Esophagus muscularis mucosa (tissue), 3 donors: ENCODE results near the gene PDE8A.

Experiments used
- CTCF ChIP-seq, 3 experiments: fragments of 200-600 bp in 2 of 3; fragments of 450-650 bp in 1 of 3; sonication (generic) in 2 of 3; IDR thresholded peaks; one replicate each; pipeline ENCODE4 v1.5.1; 2017 to 2019; ENCODE audit warnings: antibody characterized with exemption in 3 of 3, mild to moderate bottlenecking in 2 of 3, moderate library complexity in 1 of 3
- POLR2A ChIP-seq: fragments of 450-650 bp; IDR thresholded peaks from one replicate; pipeline ENCODE4 v1.6.1; 2017; ENCODE audit warnings: antibody characterized with exemption, moderate library complexity, mild to moderate bottlenecking, low read depth
- POLR2AphosphoS5 ChIP-seq, 2 donors: sonication (generic); formaldehyde crosslinking; IDR thresholded peaks; one replicate each; pipeline ENCODE4 v1.6.1; 2017; ENCODE audit warnings: antibody characterized with exemption in 2 of 2

- TF ChIP-seq POLR2A, result no peak
- no peak for TF ChIP-seq POLR2AphosphoS5 (IDR thresholded peaks at IDR 0.05)
- no peak for TF ChIP-seq CTCF (IDR thresholded peaks at IDR 0.05)
Measured at GRCh38 chr15:85137489-85138168, 156.0 kb downstream of the PDE8A start.
